Type B pancreatic cell (in vitro differentiated cells): Measurements from ENCODE around the gene ARIH1. TPM values are rescaled to one million over a fixed set of nuclear protein-coding genes. Genes with fewer than 3 reads are reported as not detected.
"Not testable (repeated sequence)": the region's sequence is repeated elsewhere in the genome, so short reads cannot be mapped to it uniquely, and the experiment has no call there.

Source experiments
- DNase-seq: peaks from one replicate; pipeline ENCODE4 v3.0.0; 2021; ENCODE audit warnings: mixed read lengths; ENCODE audit not compliant: unreplicated experiment; ENCODE audit errors: extremely low spot score
- H3K27ac Mint-ChIP-seq: 2 replicates; pipeline ENCODE4 v1.8.0; 2021; ENCODE audit warnings: mild to moderate bottlenecking, mixed read lengths
- H3K27me3 Mint-ChIP-seq: 2 replicates; pipeline ENCODE4 v1.8.0; 2021; ENCODE audit warnings: mixed read lengths
- H3K36me3 Mint-ChIP-seq: 2 replicates; pipeline ENCODE4 v1.8.0; 2021; ENCODE audit warnings: mixed read lengths
- H3K4me1 Mint-ChIP-seq: one replicate; pipeline ENCODE4 v1.8.0; 2021; ENCODE audit warnings: mixed read lengths; ENCODE audit not compliant: unreplicated experiment
- H3K4me3 Mint-ChIP-seq: 2 replicates; pipeline ENCODE4 v1.8.0; 2021; ENCODE audit warnings: mild to moderate bottlenecking, mixed read lengths
- H3K9me3 Mint-ChIP-seq: 2 replicates; pipeline ENCODE4 v1.8.0; 2021; ENCODE audit warnings: mixed read lengths
- total RNA-seq: library from RNA; stranded (reverse); gene quantifications from 2 replicates; pipeline ENCODE4 v1.2.1, GENCODE V29; 2021; ENCODE audit warnings: low replicate concordance
- TF ChIP-seq, protein P1 (sequence below): fragments of 200-600 bp; sonication (generic); conservative IDR thresholded peaks from 2 replicates; pipeline ENCODE4 v1.5.0; 2021; ENCODE audit warnings: antibody characterized with exemption, mild to moderate bottlenecking

Gene ARIH1
- total RNA-seq, 1 donor from 2014 or later: 172 TPM

DNA sequence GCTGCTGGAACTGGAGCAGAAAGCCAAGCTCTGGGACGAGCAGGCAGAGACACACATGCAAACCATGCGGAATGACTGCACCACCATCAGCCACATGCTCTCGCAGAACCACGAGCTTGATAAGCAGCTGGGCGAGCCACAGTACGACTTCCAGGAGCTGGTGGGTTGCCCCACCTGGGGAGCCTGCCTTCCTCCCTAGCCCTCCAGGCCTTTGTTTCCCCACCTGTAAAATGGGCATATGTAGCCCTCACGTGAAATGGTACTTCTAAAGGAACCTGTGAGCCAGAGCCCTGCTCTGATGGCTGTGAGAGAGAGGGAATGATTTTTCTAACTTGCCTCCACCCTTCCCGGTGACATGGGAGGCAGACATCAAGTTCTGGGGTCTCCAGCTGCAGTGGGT is 135.7 kb downstream of the ARIH1 start:
- no peaks in the 10 kb centered on the region for H3K9me3 Mint-ChIP-seq
- TF ChIP-seq, protein P1, sequence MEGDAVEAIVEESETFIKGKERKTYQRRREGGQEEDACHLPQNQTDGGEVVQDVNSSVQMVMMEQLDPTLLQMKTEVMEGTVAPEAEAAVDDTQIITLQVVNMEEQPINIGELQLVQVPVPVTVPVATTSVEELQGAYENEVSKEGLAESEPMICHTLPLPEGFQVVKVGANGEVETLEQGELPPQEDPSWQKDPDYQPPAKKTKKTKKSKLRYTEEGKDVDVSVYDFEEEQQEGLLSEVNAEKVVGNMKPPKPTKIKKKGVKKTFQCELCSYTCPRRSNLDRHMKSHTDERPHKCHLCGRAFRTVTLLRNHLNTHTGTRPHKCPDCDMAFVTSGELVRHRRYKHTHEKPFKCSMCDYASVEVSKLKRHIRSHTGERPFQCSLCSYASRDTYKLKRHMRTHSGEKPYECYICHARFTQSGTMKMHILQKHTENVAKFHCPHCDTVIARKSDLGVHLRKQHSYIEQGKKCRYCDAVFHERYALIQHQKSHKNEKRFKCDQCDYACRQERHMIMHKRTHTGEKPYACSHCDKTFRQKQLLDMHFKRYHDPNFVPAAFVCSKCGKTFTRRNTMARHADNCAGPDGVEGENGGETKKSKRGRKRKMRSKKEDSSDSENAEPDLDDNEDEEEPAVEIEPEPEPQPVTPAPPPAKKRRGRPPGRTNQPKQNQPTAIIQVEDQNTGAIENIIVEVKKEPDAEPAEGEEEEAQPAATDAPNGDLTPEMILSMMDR: no peak
- H3K27me3 Mint-ChIP-seq: peaks cover 5% of the 10 kb centered on the region
- no peaks in the 10 kb centered on the region for H3K36me3 Mint-ChIP-seq
- DNase-seq: no peak
- no peak overlapping the region for H3K4me3 Mint-ChIP-seq
- no peak overlapping the region for H3K27ac Mint-ChIP-seq
- H3K4me1 Mint-ChIP-seq: no peaks in the 10 kb centered on the region

DNA sequence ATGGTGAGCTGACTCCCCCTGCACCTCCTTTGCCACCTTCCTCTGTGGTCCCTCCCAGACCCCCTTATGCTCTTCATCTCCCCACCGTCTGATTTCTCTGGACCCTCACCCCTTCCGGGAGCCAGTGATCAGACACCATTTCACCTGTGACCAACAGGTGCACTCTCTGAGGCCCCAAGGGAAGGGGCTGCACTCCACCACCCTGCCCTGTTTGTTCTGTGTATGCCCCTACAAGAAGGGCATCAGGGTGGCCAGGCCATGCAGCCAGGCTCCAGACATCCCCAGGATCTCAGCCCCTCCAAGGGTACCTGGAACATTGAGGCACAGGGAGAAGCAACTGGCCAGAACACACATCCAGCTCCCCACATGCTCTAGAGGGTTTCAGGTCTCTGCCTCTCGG is 138.2 kb downstream of the ARIH1 start:
- not testable (repeated sequence) for H3K27ac Mint-ChIP-seq, H3K4me3 Mint-ChIP-seq, H3K9me3 Mint-ChIP-seq, H3K27me3 Mint-ChIP-seq, H3K36me3 Mint-ChIP-seq, H3K4me1 Mint-ChIP-seq, DNase-seq

DNA sequence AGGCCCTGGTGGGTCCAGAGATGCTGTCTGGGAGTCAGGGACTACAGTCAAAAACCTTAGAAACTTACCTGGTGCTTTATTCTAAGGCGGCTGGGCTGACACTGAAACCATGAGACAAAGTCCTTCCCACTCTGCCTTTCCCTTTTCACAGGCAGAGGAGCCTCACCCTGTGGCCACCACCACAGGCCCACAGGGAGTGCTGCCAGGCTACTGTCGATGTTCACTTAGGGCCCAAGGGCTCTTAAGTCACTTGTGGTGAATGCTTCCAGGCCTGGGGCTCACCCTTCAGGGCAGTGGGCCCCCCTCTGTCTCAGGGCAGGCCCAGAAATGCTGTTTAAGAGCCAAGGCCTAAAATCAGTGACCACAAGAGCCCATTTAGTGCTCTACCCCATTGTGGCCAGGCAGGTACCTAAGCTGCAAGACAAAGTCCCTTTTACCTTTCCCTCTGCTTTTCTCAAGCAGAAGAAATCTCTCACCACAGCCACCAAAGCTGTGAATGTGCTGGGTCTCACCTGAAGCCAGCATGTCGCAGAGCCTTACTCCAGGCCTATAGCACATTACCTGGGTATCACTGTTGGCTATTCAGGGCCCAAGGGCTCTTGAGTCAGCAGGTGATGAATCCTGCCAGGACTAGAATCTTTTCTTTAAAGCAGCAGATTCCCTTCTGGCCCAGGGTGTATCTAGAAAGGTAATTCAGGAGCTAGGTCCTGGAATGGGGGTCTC is 140.8 kb downstream of the ARIH1 start:
- H3K4me3 Mint-ChIP-seq: no peak overlapping the region
- DNase-seq: no peak
- H3K36me3 Mint-ChIP-seq: no peaks in the 10 kb centered on the region
- H3K4me1 Mint-ChIP-seq: no peaks in the 10 kb centered on the region
- no peaks in the 10 kb centered on the region for H3K9me3 Mint-ChIP-seq
- TF ChIP-seq, protein P1: no peak
- no peak overlapping the region for H3K27ac Mint-ChIP-seq
- H3K27me3 Mint-ChIP-seq: no peaks in the 10 kb centered on the region

DNA sequence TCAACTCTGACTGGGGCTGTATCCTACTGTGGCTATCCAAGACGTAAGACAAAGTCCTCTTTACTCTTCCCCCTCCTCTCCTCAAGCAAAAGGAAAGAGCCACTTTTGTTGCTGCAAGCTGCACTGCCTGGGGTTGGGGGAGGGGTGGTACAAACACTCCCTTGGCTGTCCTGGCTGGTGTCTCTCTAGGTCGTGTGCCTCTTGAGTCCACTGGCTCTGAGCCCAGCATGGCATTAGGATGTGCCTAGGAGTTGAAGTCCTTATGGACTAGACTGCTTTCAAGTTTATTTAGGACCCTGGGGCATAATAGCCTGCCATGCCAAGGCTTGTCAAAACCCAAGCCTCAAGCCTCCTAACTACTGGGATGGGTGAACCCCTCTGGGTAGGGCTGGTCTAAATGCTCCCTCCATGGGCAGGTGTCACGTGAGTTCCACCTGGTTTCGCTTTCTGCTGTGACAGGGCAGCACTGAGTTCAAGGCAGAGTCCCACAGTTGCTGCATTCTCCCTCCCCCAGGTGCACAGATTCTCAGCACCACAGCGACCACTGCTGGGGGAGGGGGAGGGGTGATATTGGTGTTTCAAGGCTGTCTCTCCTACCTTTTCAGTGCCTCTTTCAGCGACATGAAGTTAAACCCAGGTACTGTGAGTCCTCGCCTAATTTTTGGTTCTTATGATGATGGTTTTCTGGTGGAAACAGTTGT is 141.6 kb downstream of the ARIH1 start:
- not testable (repeated sequence) for H3K27ac Mint-ChIP-seq, DNase-seq, H3K9me3 Mint-ChIP-seq, H3K4me3 Mint-ChIP-seq, H3K4me1 Mint-ChIP-seq, H3K36me3 Mint-ChIP-seq, H3K27me3 Mint-ChIP-seq

DNA sequence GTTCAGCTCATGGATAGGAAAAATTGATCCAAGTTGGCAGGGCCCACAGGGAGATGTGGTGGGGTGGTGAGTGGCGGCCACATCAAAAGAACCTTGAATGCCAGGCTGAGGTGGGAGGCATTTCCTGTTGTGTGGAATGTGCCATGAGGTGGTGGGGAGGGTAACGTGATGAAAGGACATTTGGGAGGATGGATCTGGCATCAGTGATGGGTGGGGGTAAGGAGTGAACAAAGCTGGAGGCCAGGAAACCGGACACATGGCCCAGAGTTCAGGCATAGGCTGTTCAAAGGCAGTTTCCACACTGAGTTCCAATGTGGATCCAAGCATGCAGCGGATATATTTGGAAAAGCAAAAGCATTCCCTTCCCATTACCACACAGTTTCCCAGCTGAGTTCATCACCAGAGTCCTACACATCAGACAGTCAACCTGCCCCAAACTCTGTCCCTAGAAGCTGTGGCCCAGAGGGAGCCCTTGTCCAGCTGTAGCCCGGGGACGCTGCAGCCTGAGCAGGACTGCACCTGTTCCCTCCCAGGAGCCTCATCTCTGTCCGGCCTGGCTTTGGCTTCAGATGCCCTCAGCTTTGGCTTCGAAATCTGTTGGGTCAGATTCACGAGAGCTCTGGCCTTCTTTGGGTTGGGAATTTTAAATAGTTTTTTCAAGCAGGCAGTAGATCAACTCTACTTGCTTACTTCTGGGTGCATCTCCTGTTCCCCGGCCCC is 142.5 kb downstream of the ARIH1 start:
- H3K36me3 Mint-ChIP-seq: no peaks in the 10 kb centered on the region

DNA sequence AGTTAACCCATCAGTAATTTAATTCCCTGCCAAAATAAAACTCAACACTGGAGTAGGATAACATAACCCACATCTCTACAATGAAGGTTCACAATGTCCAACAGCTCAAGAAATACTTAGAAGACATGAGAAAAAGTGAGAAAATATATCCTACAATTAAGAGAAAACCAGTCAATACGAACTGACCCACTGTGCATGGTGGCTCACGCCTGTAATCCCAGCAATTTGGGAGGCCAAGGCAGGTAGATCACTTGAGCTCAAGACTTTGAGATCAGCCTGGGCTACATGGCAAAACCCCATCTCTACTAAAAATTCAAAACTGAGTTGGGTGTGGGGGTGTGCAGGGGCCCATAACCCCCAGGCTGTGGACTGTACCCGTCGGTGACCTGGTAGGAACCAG is 149.7 kb downstream of the ARIH1 start:
- H3K27ac Mint-ChIP-seq, H3K27me3 Mint-ChIP-seq, H3K9me3 Mint-ChIP-seq, H3K4me1 Mint-ChIP-seq, DNase-seq, H3K36me3 Mint-ChIP-seq, H3K4me3 Mint-ChIP-seq: not testable (repeated sequence)

More for the DNA sequence above, 142.5 kb downstream of the ARIH1 start:
- DNase-seq: no peak
- Mint-ChIP-seq H3K9me3 (no peaks in the 10 kb centered on the region), H3K27ac (no peak overlapping the region), H3K4me3 (no peak overlapping the region), H3K27me3 (no peaks in the 10 kb centered on the region), H3K4me1 (no peaks in the 10 kb centered on the region)
- TF ChIP-seq, protein P1: no peak

DNA sequence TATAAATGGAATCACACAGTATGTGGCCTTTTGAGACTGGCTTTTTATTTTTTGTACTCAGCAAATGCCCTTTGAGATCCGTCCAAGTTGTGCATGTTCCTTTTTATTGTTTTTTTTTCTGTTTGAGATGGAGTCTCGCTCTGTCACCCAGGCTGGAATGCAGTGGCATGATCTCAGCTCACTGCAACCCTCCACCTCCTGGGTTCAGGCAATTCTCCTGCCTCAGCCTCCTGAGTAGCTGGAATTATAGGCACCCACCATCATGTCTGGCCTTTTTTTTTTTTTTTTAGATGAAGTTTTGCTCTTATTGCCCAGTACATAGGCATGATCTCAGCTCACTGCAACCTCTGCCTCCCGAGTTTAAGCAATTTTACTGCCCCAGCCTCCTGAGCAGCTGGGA is 152.0 kb downstream of the ARIH1 start:
- H3K27ac Mint-ChIP-seq, H3K36me3 Mint-ChIP-seq, H3K27me3 Mint-ChIP-seq, DNase-seq, H3K9me3 Mint-ChIP-seq, H3K4me3 Mint-ChIP-seq, H3K4me1 Mint-ChIP-seq: not testable (repeated sequence)
